ENCODE results near the gene PSMA7.

Gene PSMA7

DNA sequence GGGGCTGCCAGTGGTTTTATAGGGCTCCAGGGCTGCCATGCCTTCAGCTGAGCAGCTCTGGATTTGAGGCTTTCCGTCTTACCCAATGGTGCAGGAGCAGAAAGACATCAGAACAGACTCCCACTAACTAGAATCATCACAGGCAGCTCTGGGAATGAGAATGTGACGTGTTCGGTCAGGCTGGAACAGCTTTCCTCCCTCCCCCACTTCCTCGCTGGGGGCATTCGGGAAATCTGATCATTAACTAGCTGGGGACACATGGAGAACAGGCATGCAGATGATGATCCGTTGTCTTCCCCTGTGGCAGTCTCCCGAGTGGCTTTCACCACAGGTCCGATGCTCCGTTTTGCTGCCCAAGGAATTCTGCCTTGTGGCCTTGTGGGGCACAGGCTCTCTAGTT is 34.1 kb upstream of the PSMA7 start:
- H3K4me1 Mint-ChIP-seq (ENCODE audit: low read depth) = peaks cover 5% of the 10 kb centered on the region
- no peak overlapping the region for H3K27ac Mint-ChIP-seq
- H3K9me3 Mint-ChIP-seq = no peaks in the 10 kb centered on the region
- H3K36me3 Mint-ChIP-seq (ENCODE audit: low read depth) = peaks cover 11% of the 10 kb centered on the region
- H3K27me3 Mint-ChIP-seq (ENCODE audit: low read depth) = no peaks in the 10 kb centered on the region
- DNase-seq (ENCODE audit: low spot score) = no peak
- no peak overlapping the region for H3K4me3 Mint-ChIP-seq

DNA sequence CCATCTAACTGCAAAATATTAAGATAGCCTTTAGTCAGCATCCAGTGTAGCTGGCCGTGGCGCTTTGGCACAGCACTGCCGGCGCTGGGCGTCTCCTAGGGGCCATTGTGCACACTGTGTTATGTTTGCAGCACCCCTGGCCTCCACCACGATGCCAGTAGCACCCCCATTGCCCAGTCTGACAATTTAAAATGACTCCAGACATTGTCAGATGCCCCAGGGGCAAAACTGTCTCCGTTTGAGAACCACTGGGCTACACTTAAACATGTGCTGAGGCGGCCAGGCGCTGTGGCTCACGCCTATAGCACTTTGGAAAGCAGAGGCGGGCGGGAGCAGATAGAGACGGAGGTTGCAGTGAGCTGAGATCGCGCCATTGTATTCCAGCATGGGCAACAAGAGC is 33.7 kb upstream of the PSMA7 start:
- Mint-ChIP-seq H3K27me3 (ENCODE audit: low read depth) (no peaks in the 10 kb centered on the region), H3K4me1 (ENCODE audit: low read depth) (peaks cover 3% of the 10 kb centered on the region), H3K4me3 (no peak overlapping the region), H3K27ac (no peak overlapping the region), H3K9me3 (no peaks in the 10 kb centered on the region), H3K36me3 (ENCODE audit: low read depth) (peaks cover 11% of the 10 kb centered on the region)
- DNase-seq (ENCODE audit: low spot score) = no peak

DNA sequence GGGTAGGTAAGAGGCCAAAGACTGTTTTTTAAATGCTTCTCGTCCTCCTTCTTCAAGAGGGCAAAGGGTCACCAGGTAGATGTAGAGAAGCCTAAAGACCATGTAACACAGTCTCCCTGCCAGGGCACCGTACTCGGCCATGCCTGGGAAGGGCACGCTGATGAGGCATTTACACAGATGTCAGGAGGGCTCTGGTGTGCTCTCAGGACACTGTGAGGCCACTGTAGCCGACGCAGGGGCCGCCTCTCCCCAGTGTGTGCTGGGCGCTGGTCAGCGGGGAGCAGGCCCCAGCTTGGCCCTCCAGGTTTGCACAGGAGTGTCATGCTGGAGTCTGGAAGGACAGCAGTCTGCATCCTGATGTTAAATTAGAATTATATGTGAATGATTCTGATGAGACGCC is 32.5 kb upstream of the PSMA7 start:
- H3K27ac Mint-ChIP-seq = no peak overlapping the region
- no peak for DNase-seq (ENCODE audit: low spot score)
- no peaks in the 10 kb centered on the region for H3K9me3 Mint-ChIP-seq
- peaks cover 11% of the 10 kb centered on the region for H3K36me3 Mint-ChIP-seq (ENCODE audit: low read depth)
- no peak overlapping the region for H3K4me3 Mint-ChIP-seq
- H3K4me1 Mint-ChIP-seq (ENCODE audit: low read depth) = no peaks in the 10 kb centered on the region
- no peaks in the 10 kb centered on the region for H3K27me3 Mint-ChIP-seq (ENCODE audit: low read depth)

DNA sequence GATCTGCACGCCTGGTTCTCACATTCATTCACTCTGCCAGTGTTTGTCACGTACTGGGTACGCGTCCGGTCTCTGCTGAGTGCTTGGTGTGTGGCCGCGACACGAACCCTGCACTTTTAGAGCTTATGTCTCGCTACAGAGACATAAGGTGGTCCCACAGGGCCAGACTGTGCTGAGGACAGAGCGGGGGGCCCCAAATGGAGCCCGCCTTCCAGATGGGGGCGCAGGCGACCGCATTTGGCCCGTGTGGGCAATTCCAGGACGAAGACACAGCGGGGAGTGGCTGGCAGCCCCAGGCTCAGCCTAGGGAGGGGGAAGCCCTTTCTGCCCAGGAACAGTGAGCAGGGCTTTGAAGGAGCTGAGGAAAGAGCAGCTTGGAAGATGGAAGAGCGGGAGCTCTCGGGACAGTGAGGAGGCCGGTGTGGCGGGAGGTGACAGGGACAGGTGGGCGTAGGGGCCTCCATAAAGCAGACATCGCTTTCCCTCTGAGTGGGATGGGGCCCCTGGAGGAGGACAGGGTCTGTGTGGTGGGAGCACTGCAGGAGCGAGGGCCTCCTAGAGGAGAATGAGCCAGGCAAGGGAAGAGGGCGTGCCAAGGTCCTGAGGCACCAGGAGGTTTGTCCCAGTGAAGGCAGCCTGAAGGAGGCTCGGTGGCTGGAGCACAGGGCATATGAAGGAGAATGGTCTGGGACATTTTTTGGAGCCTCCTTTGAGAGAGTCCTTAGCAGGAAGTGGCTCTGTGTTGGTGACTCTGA is 31.9 kb upstream of the PSMA7 start:
- H3K4me3 Mint-ChIP-seq = no peak overlapping the region
- H3K36me3 Mint-ChIP-seq (ENCODE audit: low read depth) = peaks cover 11% of the 10 kb centered on the region
- H3K27ac Mint-ChIP-seq = peak overlapping the region; percentile 24
- no peaks in the 10 kb centered on the region for H3K4me1 Mint-ChIP-seq (ENCODE audit: low read depth)
- no peak for DNase-seq (ENCODE audit: low spot score)
- no peaks in the 10 kb centered on the region for H3K27me3 Mint-ChIP-seq (ENCODE audit: low read depth)
- no peaks in the 10 kb centered on the region for H3K9me3 Mint-ChIP-seq

DNA sequence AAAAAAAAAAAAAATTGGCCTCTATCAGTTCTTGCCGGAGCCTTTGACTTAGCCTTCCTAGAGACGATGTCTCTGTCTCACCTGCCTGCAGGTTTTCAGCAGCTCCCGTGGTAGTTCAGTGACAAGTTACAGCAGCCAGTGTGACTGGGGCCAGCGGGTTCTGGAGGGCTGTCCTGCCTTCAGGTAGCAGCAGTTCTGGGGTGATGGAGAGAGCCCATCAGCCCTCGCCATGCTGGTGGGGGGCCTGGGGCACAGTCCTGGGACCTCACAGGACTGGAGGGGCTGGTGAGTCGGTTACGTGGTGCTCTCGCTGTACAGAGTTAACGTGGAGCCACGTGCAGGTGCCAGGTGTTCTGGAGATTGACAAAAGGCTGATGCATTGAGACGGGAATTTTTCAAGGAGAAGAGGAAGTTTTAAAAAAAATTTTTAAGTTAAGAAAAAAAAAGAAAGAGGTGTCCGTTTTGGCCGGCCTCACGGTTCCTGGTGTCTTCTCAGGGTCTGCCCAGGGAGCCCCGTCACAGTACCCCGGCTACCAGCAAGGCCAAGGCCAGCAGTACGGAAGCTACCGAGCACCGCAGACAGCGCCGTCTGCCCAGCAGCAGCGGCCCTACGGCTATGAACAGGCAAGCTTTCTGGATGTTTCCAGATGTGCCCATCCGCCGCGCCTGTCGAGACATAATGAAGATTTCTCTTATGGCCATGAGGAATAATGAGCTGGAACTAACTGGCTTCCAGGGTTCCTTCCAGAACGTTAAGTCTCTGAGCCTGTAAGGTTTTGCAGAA is 31.0 kb upstream of the PSMA7 start:
- no peak overlapping the region for H3K27ac Mint-ChIP-seq
- H3K9me3 Mint-ChIP-seq = no peaks in the 10 kb centered on the region
- no peaks in the 10 kb centered on the region for H3K4me1 Mint-ChIP-seq (ENCODE audit: low read depth)
- no peaks in the 10 kb centered on the region for H3K27me3 Mint-ChIP-seq (ENCODE audit: low read depth)
- H3K4me3 Mint-ChIP-seq = no peak overlapping the region
- H3K36me3 Mint-ChIP-seq (ENCODE audit: low read depth) = peaks cover 17% of the 10 kb centered on the region
- no peak for DNase-seq (ENCODE audit: low spot score)

DNA sequence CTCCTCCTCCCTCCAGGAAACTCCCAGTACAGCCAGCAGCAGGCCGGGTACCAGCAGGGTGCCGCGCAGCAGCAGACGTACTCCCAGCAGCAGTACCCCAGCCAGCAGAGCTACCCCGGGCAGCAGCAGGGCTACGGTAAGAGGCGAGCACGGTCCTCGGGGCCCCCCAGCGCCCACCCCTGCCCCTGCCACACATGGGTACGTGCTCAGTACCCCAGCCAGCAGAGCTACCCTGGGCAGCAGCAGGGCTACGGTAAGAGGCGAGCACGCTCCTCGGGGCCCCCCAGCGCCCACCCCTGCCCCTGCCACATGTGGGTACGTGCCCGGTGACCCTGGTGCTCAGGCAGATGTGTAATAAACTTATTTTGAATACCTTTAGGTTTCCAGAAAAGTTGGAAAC is 29.5 kb upstream of the PSMA7 start:
- DNase-seq (ENCODE audit: low spot score) = no peak
- H3K27me3 Mint-ChIP-seq (ENCODE audit: low read depth) = no peaks in the 10 kb centered on the region
- H3K36me3 Mint-ChIP-seq (ENCODE audit: low read depth) = peaks cover 13% of the 10 kb centered on the region
- no peaks in the 10 kb centered on the region for H3K4me1 Mint-ChIP-seq (ENCODE audit: low read depth)
- H3K27ac Mint-ChIP-seq = no peak overlapping the region
- H3K4me3 Mint-ChIP-seq = no peak overlapping the region
- no peaks in the 10 kb centered on the region for H3K9me3 Mint-ChIP-seq

DNA sequence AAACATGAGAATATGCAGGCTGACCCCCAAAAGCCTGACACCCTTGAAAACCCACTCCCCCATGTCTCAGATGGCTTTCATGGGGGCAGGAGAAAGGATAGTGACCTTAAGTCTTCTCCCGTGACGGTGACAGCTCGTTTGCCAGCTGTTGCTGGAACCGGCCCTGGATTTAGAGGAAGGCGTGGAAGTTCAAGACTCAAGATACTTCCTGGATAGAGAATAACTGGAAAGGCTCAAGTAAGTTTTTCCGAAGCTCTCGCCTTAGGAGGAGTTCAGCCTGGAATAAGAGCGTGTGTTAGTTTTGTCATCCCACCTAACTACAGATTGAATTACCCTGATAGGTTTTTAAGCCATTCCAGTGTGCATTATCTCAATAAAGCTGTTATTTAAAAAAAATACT is 28.1 kb upstream of the PSMA7 start:
- H3K27me3 Mint-ChIP-seq (ENCODE audit: low read depth) = no peaks in the 10 kb centered on the region
- H3K4me1 Mint-ChIP-seq (ENCODE audit: low read depth) = no peaks in the 10 kb centered on the region
- no peak for DNase-seq (ENCODE audit: low spot score)
- no peak overlapping the region for H3K27ac Mint-ChIP-seq
- no peak overlapping the region for H3K4me3 Mint-ChIP-seq
- H3K36me3 Mint-ChIP-seq (ENCODE audit: low read depth) = peaks cover 13% of the 10 kb centered on the region
- H3K9me3 Mint-ChIP-seq = no peaks in the 10 kb centered on the region

DNA sequence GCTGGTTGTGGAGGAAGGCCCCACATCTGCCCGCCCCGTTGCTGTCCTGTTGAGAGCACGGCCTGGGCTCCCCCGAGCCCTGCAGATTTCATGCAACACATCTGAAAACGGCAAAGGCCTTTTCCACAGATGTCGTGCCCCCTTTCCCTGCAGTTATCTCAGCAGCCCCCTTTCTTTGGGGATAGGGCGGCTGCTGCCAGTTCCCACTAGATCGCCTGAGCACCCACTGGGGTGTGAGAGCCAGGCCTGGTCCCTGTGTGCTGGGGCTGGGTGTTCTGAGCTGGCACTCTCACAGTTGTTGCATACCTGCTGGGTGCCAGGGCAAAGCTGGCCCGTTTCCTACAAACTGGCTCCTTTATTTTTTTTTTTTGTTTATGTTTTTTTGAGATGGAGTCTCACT is 27.3 kb upstream of the PSMA7 start:
- H3K36me3 Mint-ChIP-seq (ENCODE audit: low read depth) = peaks cover 13% of the 10 kb centered on the region
- no peak for DNase-seq (ENCODE audit: low spot score)
- H3K27ac Mint-ChIP-seq = no peak overlapping the region
- no peaks in the 10 kb centered on the region for H3K27me3 Mint-ChIP-seq (ENCODE audit: low read depth)
- no peak overlapping the region for H3K4me3 Mint-ChIP-seq
- no peaks in the 10 kb centered on the region for H3K9me3 Mint-ChIP-seq
- no peaks in the 10 kb centered on the region for H3K4me1 Mint-ChIP-seq (ENCODE audit: low read depth)

DNA sequence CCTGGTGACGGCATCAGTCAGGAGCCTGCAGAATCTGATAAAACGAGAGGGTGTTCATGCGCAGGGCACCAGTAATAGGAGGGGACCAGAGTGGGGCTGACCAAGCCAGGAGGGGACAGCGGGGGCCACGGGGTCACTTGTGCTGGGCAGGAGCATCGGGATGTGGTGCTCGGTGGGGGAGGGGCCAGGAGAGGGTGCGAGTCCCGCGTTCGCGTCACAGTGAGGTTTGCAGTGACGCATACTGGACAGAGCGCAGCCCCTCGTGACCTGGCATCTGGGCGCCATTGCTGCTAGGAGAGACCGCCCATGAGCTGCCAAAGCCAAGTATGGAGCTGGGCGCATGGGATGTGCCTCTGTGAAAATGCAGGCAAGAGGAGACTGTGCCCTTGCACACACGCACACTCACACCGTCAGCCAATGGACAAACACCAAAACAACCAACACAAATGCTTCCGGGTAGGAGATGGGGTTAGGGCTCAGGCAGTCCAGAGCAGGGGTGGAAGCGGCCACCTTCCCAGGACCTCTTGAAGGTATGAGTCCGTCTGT is 25.8 kb upstream of the PSMA7 start:
- DNase-seq (ENCODE audit: low spot score) = no peak
- peaks cover 15% of the 10 kb centered on the region for H3K36me3 Mint-ChIP-seq (ENCODE audit: low read depth)
- H3K27ac Mint-ChIP-seq = no peak overlapping the region
- no peaks in the 10 kb centered on the region for H3K9me3 Mint-ChIP-seq
- no peaks in the 10 kb centered on the region for H3K4me1 Mint-ChIP-seq (ENCODE audit: low read depth)
- H3K27me3 Mint-ChIP-seq (ENCODE audit: low read depth) = no peaks in the 10 kb centered on the region
- no peak overlapping the region for H3K4me3 Mint-ChIP-seq

DNA sequence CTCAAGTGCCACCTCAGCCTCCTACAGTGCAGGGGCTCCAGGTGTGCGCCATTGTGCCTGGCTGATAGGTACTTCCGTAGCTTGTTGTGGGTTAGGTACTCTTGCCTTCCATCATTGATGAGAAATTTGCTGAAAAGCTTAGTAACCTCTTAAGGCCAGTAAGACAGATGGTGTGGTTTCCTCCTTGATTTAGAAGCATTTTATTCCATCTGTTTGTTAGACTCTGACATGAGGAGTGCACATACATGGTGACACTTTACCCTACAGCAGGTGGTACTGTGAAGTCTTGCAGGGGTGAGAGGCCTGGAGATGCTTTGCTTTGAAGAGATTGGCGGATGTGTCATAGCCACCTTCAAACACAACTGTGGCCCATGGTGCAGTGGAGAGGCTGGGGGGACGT is 24.9 kb upstream of the PSMA7 start:
- H3K27me3 Mint-ChIP-seq (ENCODE audit: low read depth) = no peaks in the 10 kb centered on the region
- H3K9me3 Mint-ChIP-seq = no peaks in the 10 kb centered on the region
- H3K4me3 Mint-ChIP-seq = no peak overlapping the region
- H3K36me3 Mint-ChIP-seq (ENCODE audit: low read depth) = peaks cover 16% of the 10 kb centered on the region
- no peak overlapping the region for H3K27ac Mint-ChIP-seq
- no peak for DNase-seq (ENCODE audit: low spot score)
- no peaks in the 10 kb centered on the region for H3K4me1 Mint-ChIP-seq (ENCODE audit: low read depth)

DNA sequence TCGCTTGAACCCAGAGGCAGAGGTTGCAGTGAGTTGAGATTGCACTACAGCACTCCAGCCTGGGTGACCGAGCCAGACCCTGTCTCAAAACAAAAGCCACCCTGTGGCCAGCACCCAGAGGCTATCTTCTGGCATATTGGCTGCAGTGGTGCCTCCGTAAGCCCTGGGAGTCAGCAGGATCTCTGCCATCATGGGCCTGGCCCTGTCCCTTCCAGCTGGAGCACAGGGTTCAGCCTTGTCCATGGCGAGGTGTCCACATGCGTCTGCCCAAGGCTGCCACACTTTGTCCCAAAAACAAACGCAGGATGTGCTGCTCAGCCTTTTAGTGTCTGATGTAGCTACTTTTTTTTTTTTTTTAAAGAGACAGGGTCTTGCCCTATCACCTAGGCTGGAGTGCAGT is 24.3 kb upstream of the PSMA7 start:
- no peak for DNase-seq (ENCODE audit: low spot score)
- H3K4me1 Mint-ChIP-seq (ENCODE audit: low read depth) = no peaks in the 10 kb centered on the region
- H3K27ac Mint-ChIP-seq = no peak overlapping the region
- H3K9me3 Mint-ChIP-seq = no peaks in the 10 kb centered on the region
- H3K4me3 Mint-ChIP-seq = no peak overlapping the region
- H3K36me3 Mint-ChIP-seq (ENCODE audit: low read depth) = peaks cover 17% of the 10 kb centered on the region
- H3K27me3 Mint-ChIP-seq (ENCODE audit: low read depth) = no peaks in the 10 kb centered on the region

DNA sequence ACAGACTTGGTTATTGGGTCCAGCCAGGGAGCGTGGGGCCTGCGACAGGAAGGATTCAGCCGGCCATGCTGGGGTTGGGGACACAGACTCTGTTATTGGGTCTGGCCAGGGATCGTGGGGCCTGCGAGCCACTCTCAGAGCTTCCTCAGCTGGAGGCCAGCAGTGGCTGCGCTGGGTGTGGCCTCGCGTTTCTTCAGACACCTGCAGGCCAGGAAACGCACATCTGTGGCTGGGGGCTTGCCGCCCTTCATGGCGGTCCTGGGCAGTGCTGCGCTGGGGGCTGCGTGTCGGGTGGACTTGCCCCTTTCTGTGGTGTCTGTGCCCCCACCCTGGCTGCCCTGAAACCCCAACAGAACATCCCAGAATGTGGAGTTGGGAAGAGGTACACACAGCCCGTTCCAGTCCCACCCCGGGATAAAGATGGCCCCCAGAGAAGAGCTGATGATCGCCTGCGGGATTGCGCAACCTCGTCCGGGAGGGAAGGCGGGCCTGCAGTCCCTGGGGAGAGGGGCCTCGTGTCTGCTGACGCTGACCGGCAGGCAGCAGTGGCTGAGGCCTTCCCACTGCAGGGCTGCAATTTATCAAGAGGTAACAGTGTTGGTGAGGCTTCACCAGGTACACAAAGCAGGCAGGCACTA is 22.7 kb upstream of the PSMA7 start:
- H3K27ac Mint-ChIP-seq = no peak overlapping the region
- H3K4me1 Mint-ChIP-seq (ENCODE audit: low read depth) = no peaks in the 10 kb centered on the region
- H3K27me3 Mint-ChIP-seq (ENCODE audit: low read depth) = no peaks in the 10 kb centered on the region
- H3K36me3 Mint-ChIP-seq (ENCODE audit: low read depth) = peaks cover 17% of the 10 kb centered on the region
- no peaks in the 10 kb centered on the region for H3K9me3 Mint-ChIP-seq
- H3K4me3 Mint-ChIP-seq = no peak overlapping the region
- no peak for DNase-seq (ENCODE audit: low spot score)

DNA sequence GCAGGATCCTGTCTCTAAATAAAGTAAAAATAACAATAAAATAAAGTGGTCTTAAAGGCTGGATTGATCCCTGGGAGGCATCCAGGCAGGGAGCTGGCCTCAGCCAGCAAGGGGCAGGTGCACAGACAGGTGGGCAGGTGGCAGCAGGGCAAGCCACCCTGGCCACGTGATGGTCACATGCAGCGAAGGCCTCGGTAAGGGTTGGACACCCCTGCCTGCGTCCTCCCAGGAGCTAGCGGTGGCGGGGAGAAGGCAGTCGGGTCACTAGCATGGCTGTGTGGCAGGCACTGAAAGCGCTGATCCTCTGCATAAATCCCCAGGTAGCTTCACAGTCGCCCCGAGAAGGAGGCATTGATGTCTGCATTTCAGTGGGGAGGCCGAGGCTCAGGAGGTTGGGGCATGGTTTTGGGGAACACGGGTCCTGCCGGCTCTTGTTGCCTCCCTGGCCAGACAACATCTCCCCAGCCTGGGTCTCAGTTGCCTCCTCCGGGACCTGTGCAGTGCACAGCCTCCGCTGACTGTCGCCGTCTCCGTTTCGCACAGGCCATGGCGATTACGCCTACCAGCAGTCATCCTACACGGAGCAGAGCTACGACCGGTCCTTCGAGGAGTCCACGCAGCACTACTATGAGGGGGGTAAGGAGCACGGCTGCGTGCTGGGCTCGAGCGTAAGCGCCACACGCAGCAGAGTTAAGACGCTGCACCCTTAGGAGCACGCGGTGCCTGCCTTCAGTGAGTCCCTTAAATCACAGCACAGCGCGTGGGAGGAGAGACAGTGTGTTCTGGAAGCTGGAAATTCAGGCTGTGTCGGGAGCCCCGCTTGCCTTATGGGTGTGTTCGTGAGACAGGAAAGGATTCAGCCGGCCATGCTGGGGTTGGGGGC is 21.9 kb upstream of the PSMA7 start:
- Mint-ChIP-seq H3K36me3 (ENCODE audit: low read depth) (peaks cover 22% of the 10 kb centered on the region), H3K4me1 (ENCODE audit: low read depth) (no peaks in the 10 kb centered on the region), H3K27me3 (ENCODE audit: low read depth) (no peaks in the 10 kb centered on the region), H3K27ac (no peak overlapping the region), H3K9me3 (no peaks in the 10 kb centered on the region), H3K4me3 (no peak overlapping the region)
- no peak for DNase-seq (ENCODE audit: low spot score)

All from T-helper 2 cell treated with Interferon-gamma antibody and Interleukin-4, amounts not matched to agents 5 μg/mL and 100 μg/mL, for 36 hours (primary cell).